ENCODE measurements around the gene EPHA10.

- TF ChIP-seq SNAI2 (CRISPR knock-in tag; IDR thresholded peaks at IDR 0.05) (no peak), PATZ1 (CRISPR knock-in tag; IDR thresholded peaks at IDR 0.05; ENCODE audit: borderline replicate concordance) (no peak), ZFP30 (CRISPR knock-in tag; IDR thresholded peaks at IDR 0.05) (no peak), CSDC2 (CRISPR knock-in tag; IDR thresholded peaks at IDR 0.05) (no peak), RARB (CRISPR knock-in tag; IDR thresholded peaks at IDR 0.05) (no peak), ARNTL (CRISPR knock-in tag; IDR thresholded peaks at IDR 0.05; ENCODE audit: borderline replicate concordance, low read depth) (no peak), ZNF565 (CRISPR knock-in tag; conservative IDR thresholded peaks at IDR 0.05; ENCODE audit: low read depth) (no peak), ZC3H10 (CRISPR knock-in tag; IDR thresholded peaks at IDR 0.05) (no peak), TSHZ2 (CRISPR knock-in tag; IDR thresholded peaks at IDR 0.05) (no peak), TCF4 (CRISPR knock-in tag; IDR thresholded peaks at IDR 0.05; ENCODE audit: borderline replicate concordance) (no peak), OSR1 (CRISPR knock-in tag; IDR thresholded peaks at IDR 0.05) (no peak), CREB5 (CRISPR knock-in tag; IDR thresholded peaks at IDR 0.05; ENCODE audit: low read depth) (no peak)
Observed at GRCh38 chr1:37748565-37748964, 16.4 kb downstream of the EPHA10 start.
